HG02885 (cell line): ENCODE data around the gene CYBA.
A peak's percentile ranks its signal among the peaks of the same experiment; 100 is the strongest.

Source experiments
- ATAC-seq: cut with Tn5 transposase; IDR thresholded peaks from one replicate; pipeline ENCODE4 v1.9.1; 2021; ENCODE audit warnings: mild to moderate bottlenecking; ENCODE audit not compliant: unreplicated experiment, poor library complexity

Gene CYBA

DNA sequence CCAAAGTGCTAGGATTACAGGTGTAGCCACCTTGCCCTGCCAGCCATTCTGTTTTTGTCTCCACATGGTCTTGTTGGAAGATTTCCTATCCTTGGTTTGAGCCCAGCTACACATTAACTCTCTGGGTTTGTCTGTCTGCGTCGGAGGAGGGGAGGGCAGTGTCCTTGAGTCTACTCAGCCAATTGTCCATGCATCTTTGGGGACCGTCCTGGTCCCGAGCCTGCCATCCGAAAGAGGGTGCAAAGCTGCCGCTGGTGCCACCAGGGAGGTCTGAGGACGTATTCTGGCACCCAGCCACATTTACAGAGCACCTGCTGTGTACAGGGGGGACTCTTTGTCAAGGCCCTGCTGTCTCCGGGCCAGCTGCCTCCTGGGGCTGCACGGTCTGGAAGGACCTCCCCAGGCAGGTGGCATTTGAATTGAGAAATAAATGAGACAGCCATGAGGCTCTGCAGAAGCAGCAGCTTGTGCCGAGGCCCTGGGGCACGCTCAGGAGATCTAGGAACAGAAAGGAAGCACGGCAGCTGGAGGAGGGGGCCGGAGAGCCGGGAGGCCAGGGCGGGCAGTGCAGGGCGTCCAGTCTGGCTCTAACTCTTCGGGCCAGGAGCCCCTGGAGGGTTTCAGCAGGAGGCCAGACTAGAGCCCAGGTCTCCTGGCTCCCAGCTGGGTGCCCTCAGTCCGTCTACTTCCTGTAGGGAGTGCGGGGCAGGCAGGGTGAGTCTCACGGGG is 1.5 kb downstream of the CYBA start:
- no peak for ATAC-seq

GRCh38 chr16:88647178-88648070 is 3.4 kb downstream of the CYBA start:
- no peak for ATAC-seq

- ATAC-seq = no peak
These were observed 4.4 kb downstream of the CYBA start for GRCh38 chr16:88646345-88647034.

GRCh38 chr16:88645941-88646340 is 4.9 kb downstream of the CYBA start:
- ATAC-seq = no peak

DNA sequence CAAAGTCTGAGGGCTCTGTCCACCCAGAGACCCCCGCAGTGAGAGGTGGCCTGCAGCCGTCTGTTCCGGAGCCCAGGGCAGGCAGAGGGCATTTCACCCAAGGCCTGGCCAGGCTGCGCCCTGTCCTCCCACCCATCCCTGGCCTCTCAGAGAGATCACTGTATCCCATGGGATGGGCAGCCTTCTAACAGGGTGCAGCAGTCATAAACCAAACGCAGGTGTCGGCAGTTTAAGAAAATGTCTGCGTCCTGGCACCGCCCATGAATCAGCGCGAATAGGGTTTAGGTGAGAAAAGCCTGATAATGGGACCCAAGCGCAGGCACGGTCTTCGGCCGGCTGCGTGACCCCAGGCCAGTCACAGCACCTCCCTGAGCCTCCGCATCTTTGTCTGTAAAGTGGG is 5.4 kb downstream of the CYBA start:
- no peak for ATAC-seq

- no peak for ATAC-seq
These were observed 7.3 kb downstream of the CYBA start for GRCh38 chr16:88643644-88643932.

- ATAC-seq = no peak
These were observed 7.8 kb downstream of the CYBA start for GRCh38 chr16:88642881-88643643.

DNA sequence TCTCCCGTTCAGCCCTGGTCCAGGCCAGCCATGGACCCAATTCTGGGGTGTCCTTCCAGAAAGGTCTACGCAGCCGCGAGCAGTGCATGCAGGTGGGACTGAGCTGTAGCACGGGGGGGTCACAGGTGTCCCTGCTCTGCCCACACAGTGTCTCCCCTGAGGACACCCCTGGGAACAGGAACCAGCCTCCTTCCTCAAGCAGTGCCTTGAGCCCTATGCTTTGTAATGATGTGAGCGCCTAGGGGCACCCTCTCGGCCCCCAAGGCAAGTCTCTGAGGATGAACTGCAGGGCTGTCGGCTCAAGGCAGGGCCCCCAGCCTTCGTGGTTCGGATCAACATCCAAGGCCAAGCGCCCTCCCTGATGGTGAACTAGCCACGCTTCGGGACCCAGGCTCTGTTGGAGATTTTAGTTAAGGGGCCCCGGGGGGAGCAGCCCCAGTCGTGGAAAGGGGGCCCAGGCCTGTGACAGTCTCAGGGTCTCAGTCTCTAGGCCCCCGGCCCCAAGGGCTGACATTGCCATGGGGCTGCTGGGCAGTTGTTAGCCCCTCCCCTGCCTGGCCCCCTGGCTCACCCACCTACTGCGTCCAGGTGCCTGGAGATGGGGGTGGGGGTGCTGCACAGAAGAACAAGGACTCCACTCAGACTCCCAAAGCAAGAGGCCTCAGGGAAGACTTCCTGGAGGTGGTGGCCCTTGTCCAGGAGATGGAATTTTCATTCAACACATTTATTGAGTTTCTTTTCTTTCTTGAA is 10.2 kb downstream of the CYBA start:
- no peak for ATAC-seq

- ATAC-seq = no peak
These were observed 10.8 kb downstream of the CYBA start for GRCh38 chr16:88640039-88640495.

DNA sequence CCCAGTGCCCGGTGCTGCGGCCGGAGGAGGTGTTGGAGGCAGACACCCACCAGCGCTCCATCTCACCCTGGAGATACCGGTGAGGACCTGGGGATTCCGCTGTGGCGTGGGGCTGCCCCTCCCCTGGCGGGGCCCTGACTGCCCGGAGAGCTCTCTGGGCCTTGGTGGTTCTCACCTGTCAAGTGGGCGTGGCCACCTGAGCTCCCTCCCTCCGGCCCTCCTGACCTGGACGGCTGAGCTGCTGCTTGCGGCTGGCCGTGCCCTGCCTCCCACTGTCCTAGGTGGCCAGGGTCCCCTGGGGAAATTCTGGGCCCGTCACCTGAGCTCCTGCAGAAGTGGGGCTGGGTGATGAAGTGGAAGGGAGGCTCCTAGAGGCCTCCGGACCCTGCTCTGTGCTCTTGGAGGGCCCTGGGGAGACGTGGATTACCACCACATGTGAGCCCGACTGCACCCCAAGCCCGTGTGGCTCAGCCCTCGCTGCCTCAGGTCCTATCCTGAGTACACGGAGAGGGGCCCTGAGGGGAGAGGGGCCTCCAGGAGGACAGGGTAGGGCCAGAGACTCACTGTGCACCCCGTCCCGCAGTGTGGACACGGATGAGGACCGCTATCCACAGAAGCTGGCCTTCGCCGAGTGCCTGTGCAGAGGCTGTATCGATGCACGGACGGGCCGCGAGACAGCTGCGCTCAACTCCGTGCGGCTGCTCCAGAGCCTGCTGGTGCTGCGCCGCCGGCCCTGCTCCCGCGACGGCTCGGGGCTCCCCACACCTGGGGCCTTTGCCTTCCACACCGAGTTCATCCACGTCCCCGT is 11.4 kb downstream of the CYBA start:
- ATAC-seq = no peak

DNA sequence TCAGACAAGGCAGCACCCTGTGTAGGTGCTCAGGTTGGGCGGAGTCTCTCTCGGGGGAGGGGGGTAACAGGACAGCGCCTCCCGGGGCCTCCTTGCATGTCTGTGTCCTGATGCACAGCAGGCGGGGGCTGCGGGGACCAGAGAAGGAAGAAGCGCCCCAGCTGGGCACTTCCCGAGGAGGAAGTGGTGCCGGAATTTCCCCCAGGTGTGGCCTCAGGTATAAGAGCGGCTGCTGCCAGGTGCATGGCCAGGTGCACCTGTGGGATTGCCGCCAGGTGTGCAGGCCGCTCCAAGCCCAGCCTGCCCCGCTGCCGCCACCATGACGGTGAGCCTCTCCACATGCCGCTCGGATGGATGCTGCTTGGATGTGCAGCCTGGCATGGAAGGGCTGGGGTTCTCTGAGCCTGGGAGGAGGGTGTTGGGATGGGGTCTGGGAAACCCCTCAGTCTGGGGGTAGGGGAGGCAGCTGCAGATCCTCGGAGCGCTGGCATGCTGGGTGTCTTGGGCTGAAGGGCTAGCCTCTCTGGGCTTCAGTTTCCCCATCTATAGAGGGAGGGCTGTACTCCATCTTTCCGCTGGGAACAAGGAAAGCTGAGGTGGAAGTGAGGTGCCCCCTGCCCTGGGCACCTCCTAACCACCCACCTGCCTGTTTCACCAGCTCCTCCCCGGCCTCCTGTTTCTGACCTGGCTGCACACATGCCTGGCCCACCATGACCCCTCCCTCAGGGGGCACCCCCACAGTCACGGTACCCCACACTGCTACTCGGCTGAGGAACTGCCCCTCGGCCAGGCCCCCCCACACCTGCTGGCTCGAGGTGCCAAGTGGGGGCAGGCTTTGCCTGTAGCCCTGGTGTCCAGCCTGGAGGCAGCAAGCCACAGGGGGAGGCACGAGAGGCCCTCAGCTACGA is 12.3 kb downstream of the CYBA start, which contains the start of gene IL17C:
TSS of gene IL17C (plus strand) at position 250 of the 908 bp plus-strand sequence. CDS start at position 320, 70 bp downstream.
- no peak for ATAC-seq

GRCh38 chr16:88636488-88637265 is 14.2 kb downstream of the CYBA start:
- ATAC-seq = no peak

- no peak for ATAC-seq
These were observed 15.1 kb downstream of the CYBA start for GRCh38 chr16:88635671-88636319.

- no peak for ATAC-seq
These were observed 15.7 kb downstream of the CYBA start for GRCh38 chr16:88634994-88635670.

DNA sequence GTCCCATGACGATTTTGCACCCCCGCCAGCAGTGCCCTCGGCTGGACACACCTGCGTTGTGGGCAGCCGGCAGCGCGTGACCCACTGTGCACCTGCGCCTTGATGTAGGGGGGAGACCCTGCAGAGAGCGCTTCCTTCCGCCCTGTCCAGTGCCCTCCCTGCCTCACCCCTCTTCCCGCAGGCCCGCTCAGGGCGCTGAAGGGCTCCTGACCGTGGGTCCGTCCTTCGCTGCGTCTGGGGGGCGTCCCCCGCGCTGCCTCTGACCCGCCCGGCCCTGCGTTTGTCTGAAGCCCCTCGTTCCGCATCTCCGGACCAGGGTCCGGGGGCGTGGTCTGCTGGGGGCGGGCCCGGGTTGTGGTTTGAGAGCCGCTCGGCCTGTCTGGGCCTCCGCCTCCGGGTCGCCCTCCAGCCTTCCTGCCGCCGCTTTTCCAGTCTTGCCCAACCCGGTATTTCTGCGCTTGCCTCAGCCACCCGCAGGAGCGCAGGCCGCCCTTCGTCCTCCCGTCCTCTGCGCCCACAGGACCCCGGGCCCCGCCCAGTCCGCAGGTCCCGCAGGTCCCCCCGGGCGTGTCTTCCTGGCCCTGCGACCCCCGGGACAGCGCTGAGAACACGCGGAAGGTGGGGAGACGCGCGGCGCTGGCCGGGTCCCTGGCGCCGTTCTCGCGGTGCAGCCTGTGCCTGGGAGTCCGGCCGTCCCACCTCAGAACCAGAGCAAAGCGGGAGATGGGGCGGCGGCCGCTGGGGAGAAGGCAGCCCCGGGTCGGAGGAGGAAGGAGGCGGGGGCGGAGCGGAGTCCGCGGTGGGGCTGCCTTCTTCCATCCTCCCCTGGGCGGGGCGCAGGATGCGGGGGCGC is 16.5 kb downstream of the CYBA start:
- peak; percentile 51 for ATAC-seq
